H1 (cell line): Measurements from ENCODE around the gene SPAG8. TPM values are rescaled to one million over a fixed set of nuclear protein-coding genes. Genes with fewer than 3 reads are reported as not detected.

ENCODE experiments used
- ASH2L ChIP-seq: fragments of 200-600, 300-600 bp; sonication (generic); IDR thresholded peaks from one replicate; pipeline ENCODE4 v1.7.1; 2017; ENCODE audit warnings: low read length
- CBX8 ChIP-seq: fragments of 300-800, 300-1000 bp; sonication (generic); IDR thresholded peaks from 2 replicates; pipeline ENCODE4 v1.7.1; 2016; ENCODE audit warnings: low read depth, low read length, borderline replicate concordance
- CTCF ChIP-seq, 3 experiments: IDR thresholded peaks; 1 replicate in 2 of 3; 2 replicates in 1 of 3; pipeline versions ENCODE4 v1.5.1 to v1.6.1; 2011; ENCODE audit warnings: low read length in 3 of 3, mild to moderate bottlenecking in 3 of 3, inconsistent platforms in 2 of 3, low read depth in 1 of 3, moderate library complexity in 1 of 3; ENCODE audit not compliant: insufficient read depth in 1 of 3; ENCODE audit errors: control extremely low read depth in 1 of 3
- RBBP5 ChIP-seq: IDR thresholded peaks from 2 replicates; pipeline ENCODE4 v1.7.1; 2012; ENCODE audit warnings: low read depth, mild to moderate bottlenecking, inconsistent platforms, low read length, moderate library complexity, borderline replicate concordance
- SAP30 ChIP-seq: fragments of 300-600 bp; sonication (generic); IDR thresholded peaks from 2 replicates; pipeline ENCODE4 v1.7.1; 2012; ENCODE audit warnings: low read length, moderate library complexity, mild to moderate bottlenecking, inconsistent platforms; ENCODE audit not compliant: insufficient read depth, insufficient replicate concordance
- SIN3A ChIP-seq, 2 experiments: IDR thresholded peaks in 1 of 2; conservative IDR thresholded peaks in 1 of 2; 2 replicates each; pipeline ENCODE4 v1.6.1; 2011 to 2012; ENCODE audit warnings: low read length in 2 of 2, improper control_type of control experiment in 1 of 2, low read depth in 1 of 2, mild to moderate bottlenecking in 1 of 2
- TBP ChIP-seq: IDR thresholded peaks from 2 replicates; pipeline ENCODE4 v1.6.1; 2011; ENCODE audit warnings: low read depth, low read length, improper control_type of control experiment
- polyA plus RNA-seq, 7 experiments: library from polyadenylated mRNA; depleted of rRNA in 3 of 7; stranded (reverse) in 5 of 7; unstranded in 2 of 7; fragments of >200 nt in 5 of 7; fragments of 200-250 nt in 2 of 7; gene quantifications; 1 replicate in 5 of 7; 2 replicates in 1 of 7; 4 replicates in 1 of 7; pipeline versions ENCODE4 v1.2.1 to v1.2.3, GENCODE V29; 2011 to 2013; ENCODE audit warnings: missing spikeins in 2 of 7, mixed read lengths in 2 of 7
- total RNA-seq: library from RNA; stranded (reverse); fragmentation: NEBNext Ultra II Directional; extraction: Animal tissue kit (Norgen Biotek cat#: 25700); gene quantifications from 2 replicates; pipeline ENCODE4 v1.2.1, GENCODE V29; 2021
- TF ChIP-seq, protein P1 (sequence below): fragments of 300-600 bp; sonication (generic); IDR thresholded peaks from 2 replicates; pipeline ENCODE4 v1.7.1; 2012; ENCODE audit warnings: low read length, moderate library complexity, mild to moderate bottlenecking, inconsistent platforms; ENCODE audit not compliant: insufficient replicate concordance

SPAG8 gene
- total and polyA plus RNA-seq, 2 of the 8 experiments (the other 6 are each of a cell fraction or from before 2014, with no cell fraction given): 0.37 to 0.44 TPM

DNA sequence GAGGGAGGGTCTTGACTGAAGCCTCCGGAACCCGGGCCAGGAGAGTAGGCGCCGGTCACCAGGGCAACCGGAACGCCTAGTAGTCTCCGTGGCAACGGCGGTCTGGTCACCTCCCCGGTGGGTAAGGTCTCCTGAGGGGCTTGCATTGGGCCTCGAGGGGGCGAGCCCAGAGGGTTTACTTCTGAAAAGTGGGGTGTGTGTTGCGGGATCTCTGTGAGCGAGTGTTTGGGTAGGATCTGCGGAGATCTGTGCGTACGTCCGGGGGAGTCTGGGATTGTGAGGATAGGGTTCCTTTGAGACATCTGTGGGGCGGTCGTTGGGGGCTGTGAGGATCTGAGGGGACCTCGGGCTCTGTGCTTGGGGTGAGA lies 16.6 kb upstream of the SPAG8 start, which contains the start of gene FAM221B (continued):
- TF ChIP-seq, protein P1, sequence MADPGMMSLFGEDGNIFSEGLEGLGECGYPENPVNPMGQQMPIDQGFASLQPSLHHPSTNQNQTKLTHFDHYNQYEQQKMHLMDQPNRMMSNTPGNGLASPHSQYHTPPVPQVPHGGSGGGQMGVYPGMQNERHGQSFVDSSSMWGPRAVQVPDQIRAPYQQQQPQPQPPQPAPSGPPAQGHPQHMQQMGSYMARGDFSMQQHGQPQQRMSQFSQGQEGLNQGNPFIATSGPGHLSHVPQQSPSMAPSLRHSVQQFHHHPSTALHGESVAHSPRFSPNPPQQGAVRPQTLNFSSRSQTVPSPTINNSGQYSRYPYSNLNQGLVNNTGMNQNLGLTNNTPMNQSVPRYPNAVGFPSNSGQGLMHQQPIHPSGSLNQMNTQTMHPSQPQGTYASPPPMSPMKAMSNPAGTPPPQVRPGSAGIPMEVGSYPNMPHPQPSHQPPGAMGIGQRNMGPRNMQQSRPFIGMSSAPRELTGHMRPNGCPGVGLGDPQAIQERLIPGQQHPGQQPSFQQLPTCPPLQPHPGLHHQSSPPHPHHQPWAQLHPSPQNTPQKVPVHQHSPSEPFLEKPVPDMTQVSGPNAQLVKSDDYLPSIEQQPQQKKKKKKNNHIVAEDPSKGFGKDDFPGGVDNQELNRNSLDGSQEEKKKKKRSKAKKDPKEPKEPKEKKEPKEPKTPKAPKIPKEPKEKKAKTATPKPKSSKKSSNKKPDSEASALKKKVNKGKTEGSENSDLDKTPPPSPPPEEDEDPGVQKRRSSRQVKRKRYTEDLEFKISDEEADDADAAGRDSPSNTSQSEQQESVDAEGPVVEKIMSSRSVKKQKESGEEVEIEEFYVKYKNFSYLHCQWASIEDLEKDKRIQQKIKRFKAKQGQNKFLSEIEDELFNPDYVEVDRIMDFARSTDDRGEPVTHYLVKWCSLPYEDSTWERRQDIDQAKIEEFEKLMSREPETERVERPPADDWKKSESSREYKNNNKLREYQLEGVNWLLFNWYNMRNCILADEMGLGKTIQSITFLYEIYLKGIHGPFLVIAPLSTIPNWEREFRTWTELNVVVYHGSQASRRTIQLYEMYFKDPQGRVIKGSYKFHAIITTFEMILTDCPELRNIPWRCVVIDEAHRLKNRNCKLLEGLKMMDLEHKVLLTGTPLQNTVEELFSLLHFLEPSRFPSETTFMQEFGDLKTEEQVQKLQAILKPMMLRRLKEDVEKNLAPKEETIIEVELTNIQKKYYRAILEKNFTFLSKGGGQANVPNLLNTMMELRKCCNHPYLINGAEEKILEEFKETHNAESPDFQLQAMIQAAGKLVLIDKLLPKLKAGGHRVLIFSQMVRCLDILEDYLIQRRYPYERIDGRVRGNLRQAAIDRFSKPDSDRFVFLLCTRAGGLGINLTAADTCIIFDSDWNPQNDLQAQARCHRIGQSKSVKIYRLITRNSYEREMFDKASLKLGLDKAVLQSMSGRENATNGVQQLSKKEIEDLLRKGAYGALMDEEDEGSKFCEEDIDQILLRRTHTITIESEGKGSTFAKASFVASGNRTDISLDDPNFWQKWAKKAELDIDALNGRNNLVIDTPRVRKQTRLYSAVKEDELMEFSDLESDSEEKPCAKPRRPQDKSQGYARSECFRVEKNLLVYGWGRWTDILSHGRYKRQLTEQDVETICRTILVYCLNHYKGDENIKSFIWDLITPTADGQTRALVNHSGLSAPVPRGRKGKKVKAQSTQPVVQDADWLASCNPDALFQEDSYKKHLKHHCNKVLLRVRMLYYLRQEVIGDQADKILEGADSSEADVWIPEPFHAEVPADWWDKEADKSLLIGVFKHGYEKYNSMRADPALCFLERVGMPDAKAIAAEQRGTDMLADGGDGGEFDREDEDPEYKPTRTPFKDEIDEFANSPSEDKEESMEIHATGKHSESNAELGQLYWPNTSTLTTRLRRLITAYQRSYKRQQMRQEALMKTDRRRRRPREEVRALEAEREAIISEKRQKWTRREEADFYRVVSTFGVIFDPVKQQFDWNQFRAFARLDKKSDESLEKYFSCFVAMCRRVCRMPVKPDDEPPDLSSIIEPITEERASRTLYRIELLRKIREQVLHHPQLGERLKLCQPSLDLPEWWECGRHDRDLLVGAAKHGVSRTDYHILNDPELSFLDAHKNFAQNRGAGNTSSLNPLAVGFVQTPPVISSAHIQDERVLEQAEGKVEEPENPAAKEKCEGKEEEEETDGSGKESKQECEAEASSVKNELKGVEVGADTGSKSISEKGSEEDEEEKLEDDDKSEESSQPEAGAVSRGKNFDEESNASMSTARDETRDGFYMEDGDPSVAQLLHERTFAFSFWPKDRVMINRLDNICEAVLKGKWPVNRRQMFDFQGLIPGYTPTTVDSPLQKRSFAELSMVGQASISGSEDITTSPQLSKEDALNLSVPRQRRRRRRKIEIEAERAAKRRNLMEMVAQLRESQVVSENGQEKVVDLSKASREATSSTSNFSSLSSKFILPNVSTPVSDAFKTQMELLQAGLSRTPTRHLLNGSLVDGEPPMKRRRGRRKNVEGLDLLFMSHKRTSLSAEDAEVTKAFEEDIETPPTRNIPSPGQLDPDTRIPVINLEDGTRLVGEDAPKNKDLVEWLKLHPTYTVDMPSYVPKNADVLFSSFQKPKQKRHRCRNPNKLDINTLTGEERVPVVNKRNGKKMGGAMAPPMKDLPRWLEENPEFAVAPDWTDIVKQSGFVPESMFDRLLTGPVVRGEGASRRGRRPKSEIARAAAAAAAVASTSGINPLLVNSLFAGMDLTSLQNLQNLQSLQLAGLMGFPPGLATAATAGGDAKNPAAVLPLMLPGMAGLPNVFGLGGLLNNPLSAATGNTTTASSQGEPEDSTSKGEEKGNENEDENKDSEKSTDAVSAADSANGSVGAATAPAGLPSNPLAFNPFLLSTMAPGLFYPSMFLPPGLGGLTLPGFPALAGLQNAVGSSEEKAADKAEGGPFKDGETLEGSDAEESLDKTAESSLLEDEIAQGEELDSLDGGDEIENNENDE: no peak
- TF ChIP-seq ASH2L: peak; percentile 57
- peak; percentile 53 to 87; a peak in 2 of 4 replicates for TF ChIP-seq SIN3A (conservative IDR thresholded peaks at IDR 0.05 in 1 of 2, IDR thresholded peaks at IDR 0.05 in 1 of 2; ENCODE audit: low read depth in 1 of 2, low read length in 2 of 2)
- TF ChIP-seq CTCF (IDR thresholded peaks at IDR 0.05; ENCODE audit: control extremely low read depth in 1 of 3, insufficient read depth in 1 of 3, low read depth in 1 of 3, low read length in 3 of 3): no peak
- 0 out of 2 replicates have a peak, but pooled peaks have one; percentile 13 for TF ChIP-seq RBBP5
- no peak for TF ChIP-seq CBX8
- TF ChIP-seq SAP30: peak; percentile 72
- no peak for TF ChIP-seq TBP
